Subcutaneous adipose tissue (tissue), 4 donors: Measurements from ENCODE around the gene HYAL1. TPM values are rescaled to one million over a fixed set of nuclear protein-coding genes. Genes with fewer than 3 reads are reported as not detected.

Source experiments
- total RNA-seq, 4 donors: library from RNA; depleted of rRNA; stranded (reverse); fragments of >200 nt; gene quantifications; one replicate each; pipeline ENCODE4 v1.1.0, GENCODE V29; 2016
- TF ChIP-seq, protein P1 (sequence below): fragments of 450-650 bp; IDR thresholded peaks from one replicate; pipeline ENCODE4 v1.5.1; 2016; ENCODE audit warnings: low read depth, mild to moderate bottlenecking, control low read depth, antibody characterized with exemption, moderate library complexity

HYAL1 gene
- total RNA-seq, 4 donors from 2014 or later: 3.1 to 13.8 (median 4.7) TPM

DNA sequence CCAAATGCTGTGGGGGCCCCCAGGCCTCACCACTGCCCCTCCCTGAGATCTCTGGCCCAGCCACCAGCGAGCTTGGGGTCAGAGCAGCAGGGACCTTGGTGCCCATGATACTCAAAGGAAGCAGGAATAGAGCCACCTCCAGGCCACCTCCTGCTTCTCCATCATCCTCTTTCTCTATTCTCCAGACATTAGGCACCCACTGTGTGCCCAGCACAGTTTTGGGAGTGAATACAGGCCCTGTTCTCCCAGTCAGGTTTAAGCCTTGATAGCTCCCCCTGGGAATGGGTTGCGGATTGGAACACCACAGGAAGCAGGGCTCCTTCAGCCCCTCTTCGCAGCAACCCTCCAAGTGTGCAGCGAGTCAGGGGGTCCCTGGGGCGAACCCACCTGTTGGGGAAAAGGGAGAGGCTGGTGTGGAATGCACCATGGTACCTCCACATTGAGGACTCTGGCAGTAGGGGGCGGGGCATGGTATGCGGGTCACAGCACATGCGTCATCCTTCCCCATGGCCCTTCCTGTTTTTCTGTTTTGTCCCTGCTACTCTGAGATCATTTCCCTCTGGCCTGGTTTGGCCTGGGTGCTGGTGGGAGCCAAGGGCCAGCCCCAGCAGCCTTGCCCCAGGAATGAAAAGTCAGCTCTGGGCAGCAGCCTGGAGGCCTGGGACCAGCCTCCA lies 48.7 kb downstream of the HYAL1 start:
- TF ChIP-seq, protein P1, sequence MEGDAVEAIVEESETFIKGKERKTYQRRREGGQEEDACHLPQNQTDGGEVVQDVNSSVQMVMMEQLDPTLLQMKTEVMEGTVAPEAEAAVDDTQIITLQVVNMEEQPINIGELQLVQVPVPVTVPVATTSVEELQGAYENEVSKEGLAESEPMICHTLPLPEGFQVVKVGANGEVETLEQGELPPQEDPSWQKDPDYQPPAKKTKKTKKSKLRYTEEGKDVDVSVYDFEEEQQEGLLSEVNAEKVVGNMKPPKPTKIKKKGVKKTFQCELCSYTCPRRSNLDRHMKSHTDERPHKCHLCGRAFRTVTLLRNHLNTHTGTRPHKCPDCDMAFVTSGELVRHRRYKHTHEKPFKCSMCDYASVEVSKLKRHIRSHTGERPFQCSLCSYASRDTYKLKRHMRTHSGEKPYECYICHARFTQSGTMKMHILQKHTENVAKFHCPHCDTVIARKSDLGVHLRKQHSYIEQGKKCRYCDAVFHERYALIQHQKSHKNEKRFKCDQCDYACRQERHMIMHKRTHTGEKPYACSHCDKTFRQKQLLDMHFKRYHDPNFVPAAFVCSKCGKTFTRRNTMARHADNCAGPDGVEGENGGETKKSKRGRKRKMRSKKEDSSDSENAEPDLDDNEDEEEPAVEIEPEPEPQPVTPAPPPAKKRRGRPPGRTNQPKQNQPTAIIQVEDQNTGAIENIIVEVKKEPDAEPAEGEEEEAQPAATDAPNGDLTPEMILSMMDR: no peak

DNA sequence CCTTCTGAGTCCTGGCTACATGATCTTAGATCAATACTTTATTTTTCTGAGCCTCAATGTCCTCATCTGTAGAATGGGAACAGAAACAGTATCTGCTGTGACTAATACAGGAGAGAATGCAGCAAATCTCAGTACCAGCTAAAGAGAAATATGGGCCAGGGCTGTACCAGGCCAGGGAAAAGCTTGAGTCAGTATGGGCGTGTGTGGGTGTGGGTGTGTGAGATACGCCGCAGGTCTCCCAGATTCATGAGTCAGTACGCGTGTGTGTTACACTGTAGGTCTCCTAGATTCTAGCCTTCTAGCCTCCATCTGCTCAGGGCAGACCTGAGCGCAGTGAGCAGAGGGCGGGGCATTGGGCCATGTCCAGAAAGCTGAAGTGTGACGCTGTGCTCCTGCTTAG lies 52.2 kb downstream of the HYAL1 start:
- TF ChIP-seq, protein P1: no peak

DNA sequence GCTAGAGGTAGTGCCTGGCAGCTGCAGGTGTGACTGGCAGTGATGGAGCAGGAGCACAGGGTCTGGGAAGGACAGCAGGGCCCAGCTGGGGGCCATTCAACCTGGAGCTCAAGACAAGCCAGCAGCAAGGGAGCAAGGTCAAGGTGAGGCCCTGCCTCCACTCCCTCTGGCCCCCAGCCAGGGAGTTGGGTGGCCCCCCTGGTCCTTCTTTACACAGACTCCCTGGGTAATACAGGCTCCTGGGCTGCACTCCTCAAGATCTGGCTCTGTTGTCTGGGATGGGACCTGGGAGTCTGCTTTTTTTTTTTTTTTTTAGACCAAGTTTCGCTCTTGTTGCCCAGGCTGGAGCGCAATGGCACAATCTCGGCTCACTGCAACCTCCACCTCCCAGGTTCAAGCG lies 52.9 kb downstream of the HYAL1 start:
- TF ChIP-seq, protein P1: no peak

Other genes with a start within 250 kb of the HYAL1 start
- 100 to 1,000 TPM; 236 to 276 (median 256) TPM for gene RBM5, start 214.7 kb downstream of the HYAL1 start, total RNA-seq
- 10 to 100 TPM in 2 of 4 donors, 1 to 10 TPM in 2; 4.6 to 32.8 (median 11.5) TPM for gene SEMA3F, start 148.2 kb downstream of the HYAL1 start, total RNA-seq
- not detected for gene GNAT1, start 112.0 kb downstream of the HYAL1 start, total RNA-seq
- gene SLC38A3, start 98.3 kb downstream of the HYAL1 start, total RNA-seq: not detected
- gene GNAI2, start 67.4 kb downstream of the HYAL1 start, total RNA-seq: 100 to 1,000 TPM; 208 to 300 (median 249) TPM
- gene SEMA3B, start 34.4 kb downstream of the HYAL1 start, total RNA-seq: 10 to 100 TPM in 1 of 4 donors, 1 to 10 TPM in 3; 2.4 to 13.7 (median 7.0) TPM
- gene LSMEM2, start 24.5 kb downstream of the HYAL1 start, total RNA-seq: not detected
- gene IFRD2, start 11.1 kb downstream of the HYAL1 start, total RNA-seq: 10 to 100 TPM; 31.6 to 56.4 (median 52.2) TPM
- 1 to 10 TPM; 1.5 to 5.1 (median 3.4) TPM for gene HYAL3, start 4.2 kb downstream of the HYAL1 start, total RNA-seq
- gene NAA80, start 4.2 kb downstream of the HYAL1 start, total RNA-seq: 10 to 100 TPM in 1 of 4 donors, 1 to 10 TPM in 3; 5.2 to 10.4 (median 6.6) TPM
- gene HYAL2, start 19.2 kb upstream of the HYAL1 start, total RNA-seq: 100 to 1,000 TPM in 2 of 4 donors, 10 to 100 TPM in 2; 54.4 to 207 (median 117) TPM
- gene TUSC2, start 24.6 kb upstream of the HYAL1 start, total RNA-seq: 10 to 100 TPM; 17.8 to 27.5 (median 20.7) TPM
- gene RASSF1, start 37.3 kb upstream of the HYAL1 start, total RNA-seq: 10 to 100 TPM; 37.0 to 62.8 (median 54.1) TPM
- gene ZMYND10, start 42.2 kb upstream of the HYAL1 start, total RNA-seq: 1 to 10 TPM in 1 of 4 donors, not detected in 3; 1.5 TPM
- gene NPRL2, start 47.2 kb upstream of the HYAL1 start, total RNA-seq: 10 to 100 TPM; 14.3 to 18.8 (median 17.5) TPM
- 10 to 100 TPM; 13.9 to 22.0 (median 18.2) TPM for gene CYB561D2, start 47.3 kb upstream of the HYAL1 start, total RNA-seq
- gene TMEM115, start 55.9 kb upstream of the HYAL1 start, total RNA-seq: 10 to 100 TPM; 30.5 to 44.5 (median 41.2) TPM
- gene CACNA2D2, start 200.1 kb upstream of the HYAL1 start, total RNA-seq: 1 to 10 TPM in 1 of 4 donors, under 1 TPM in 2, not detected in 1; 0.65 to 1.7 (median 0.66) TPM